ENCODE data around the gene TMEM179B.

TMEM179B gene

DNA sequence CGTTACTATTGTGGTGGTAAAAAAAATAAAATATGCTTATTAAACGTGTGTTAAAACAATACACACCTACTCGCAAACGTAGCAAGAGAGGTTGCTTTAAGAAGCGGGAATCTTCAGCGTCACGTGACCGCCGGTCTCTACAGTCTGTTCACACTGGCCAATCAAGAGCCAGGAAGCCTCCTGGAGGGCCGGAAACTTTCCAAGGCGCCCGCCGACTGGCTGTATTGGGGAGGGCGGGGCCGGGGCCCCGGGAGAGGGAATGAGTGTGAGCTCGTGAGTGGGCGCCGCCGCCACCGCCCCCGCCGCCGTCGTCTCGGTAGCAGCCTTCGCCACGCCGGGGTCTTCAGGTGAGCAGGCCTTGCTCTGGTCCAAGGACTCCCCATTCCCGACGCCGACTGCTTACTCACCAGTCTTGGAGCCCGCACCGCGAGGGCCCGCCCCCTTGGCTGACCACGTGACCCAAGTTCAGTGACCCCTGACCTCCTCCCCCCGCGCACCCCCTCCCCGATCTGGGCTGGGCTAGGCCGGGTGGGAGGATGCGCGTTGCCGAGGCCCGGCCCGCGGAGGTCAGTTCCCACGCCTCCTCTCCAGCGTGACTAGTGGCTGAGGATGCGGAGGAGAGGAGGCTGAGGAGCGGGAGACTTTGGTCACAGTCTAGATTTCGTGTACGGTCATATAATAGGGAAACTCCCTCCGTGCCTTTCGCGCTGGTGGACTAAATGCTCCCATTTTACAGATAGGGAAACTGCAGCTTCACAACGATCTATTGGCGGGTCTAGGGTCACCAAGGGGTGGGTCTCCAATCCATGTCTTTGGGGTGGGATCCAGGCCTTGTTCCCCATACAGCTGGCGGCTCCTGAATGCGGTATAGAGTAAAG is 15.8 kb upstream of the TMEM179B start, which contains the start of gene TAF6L:
TSS of gene TAF6L (plus strand) at position 253 of the 878 bp plus-strand sequence. CDS start 4,388 bp downstream, outside the sequence.
- no peak for TF ChIP-seq GABPA (IDR thresholded peaks at IDR 0.05; ENCODE audit: low read depth)
- peak; percentile 46 for TF ChIP-seq POLR2AphosphoS5 (IDR thresholded peaks at IDR 0.05; ENCODE audit: low read depth)
- Histone ChIP-seq H3K4me3 (replicated peaks; ENCODE audit: insufficient read depth, low read length) (peak within 1 kb of the TSS; percentile 74), H3K27me3 (ENCODE audit: insufficient read depth, poor library complexity, severe bottlenecking) (no peaks in the 10 kb centered on the region), H3K27ac (replicated peaks) (peak within 1 kb of the TSS; percentile 91)
- peak; percentile 96 to 98 for DNase-seq (ENCODE audit: low read depth in 1 of 2, low spot score in 1 of 2)

- no peak for TF ChIP-seq SPI1 (IDR thresholded peaks at IDR 0.05; ENCODE audit: borderline replicate concordance, low read depth)
- no peak for TF ChIP-seq REST (IDR thresholded peaks at IDR 0.05; ENCODE audit: insufficient replicate concordance, low read depth)
- TF ChIP-seq POLR2AphosphoS5 (IDR thresholded peaks at IDR 0.05; ENCODE audit: low read depth): no peak
- no peak for TF ChIP-seq GABPA (IDR thresholded peaks at IDR 0.05; ENCODE audit: low read depth)
- TF ChIP-seq, protein P1, sequence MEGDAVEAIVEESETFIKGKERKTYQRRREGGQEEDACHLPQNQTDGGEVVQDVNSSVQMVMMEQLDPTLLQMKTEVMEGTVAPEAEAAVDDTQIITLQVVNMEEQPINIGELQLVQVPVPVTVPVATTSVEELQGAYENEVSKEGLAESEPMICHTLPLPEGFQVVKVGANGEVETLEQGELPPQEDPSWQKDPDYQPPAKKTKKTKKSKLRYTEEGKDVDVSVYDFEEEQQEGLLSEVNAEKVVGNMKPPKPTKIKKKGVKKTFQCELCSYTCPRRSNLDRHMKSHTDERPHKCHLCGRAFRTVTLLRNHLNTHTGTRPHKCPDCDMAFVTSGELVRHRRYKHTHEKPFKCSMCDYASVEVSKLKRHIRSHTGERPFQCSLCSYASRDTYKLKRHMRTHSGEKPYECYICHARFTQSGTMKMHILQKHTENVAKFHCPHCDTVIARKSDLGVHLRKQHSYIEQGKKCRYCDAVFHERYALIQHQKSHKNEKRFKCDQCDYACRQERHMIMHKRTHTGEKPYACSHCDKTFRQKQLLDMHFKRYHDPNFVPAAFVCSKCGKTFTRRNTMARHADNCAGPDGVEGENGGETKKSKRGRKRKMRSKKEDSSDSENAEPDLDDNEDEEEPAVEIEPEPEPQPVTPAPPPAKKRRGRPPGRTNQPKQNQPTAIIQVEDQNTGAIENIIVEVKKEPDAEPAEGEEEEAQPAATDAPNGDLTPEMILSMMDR (IDR thresholded peaks at IDR 0.05; ENCODE audit: insufficient read depth, low read length): no peak
- Histone ChIP-seq H3K27me3 (ENCODE audit: insufficient read depth, poor library complexity, severe bottlenecking) (no peaks in the 10 kb centered on the region), H3K27ac (replicated peaks) (peak overlapping the region; percentile 51; the same call in 1 of the 2 replicates), H3K4me3 (replicated peaks; ENCODE audit: insufficient read depth, low read length) (no peak overlapping the region)
- DNase-seq (ENCODE audit: low read depth in 1 of 2, low spot score in 1 of 2): no peak
Measured at GRCh38 chr11:62774407-62774806, 12.8 kb upstream of the TMEM179B start.

GRCh38 chr11:62775646-62776045 is 11.6 kb upstream of the TMEM179B start:
- TF ChIP-seq REST (IDR thresholded peaks at IDR 0.05; ENCODE audit: insufficient replicate concordance, low read depth) (no peak), SPI1 (IDR thresholded peaks at IDR 0.05; ENCODE audit: borderline replicate concordance, low read depth) (no peak), POLR2AphosphoS5 (IDR thresholded peaks at IDR 0.05; ENCODE audit: low read depth) (no peak), GABPA (IDR thresholded peaks at IDR 0.05; ENCODE audit: low read depth) (no peak)
- TF ChIP-seq, protein P1 (IDR thresholded peaks at IDR 0.05; ENCODE audit: insufficient read depth, low read length): no peak
- H3K4me3 ChIP-seq (replicated peaks; ENCODE audit: insufficient read depth, low read length): no peak overlapping the region
- no peaks in the 10 kb centered on the region for H3K27me3 ChIP-seq (ENCODE audit: insufficient read depth, poor library complexity, severe bottlenecking)
- H3K27ac ChIP-seq (replicated peaks): peak overlapping the region; percentile 51; the same call in 1 of the 2 replicates
- DNase-seq (ENCODE audit: low read depth in 1 of 2, low spot score in 1 of 2): no peak

GRCh38 chr11:62777389-62777788 is 9.8 kb upstream of the TMEM179B start:
- no peak for TF ChIP-seq POLR2AphosphoS5 (IDR thresholded peaks at IDR 0.05; ENCODE audit: low read depth)
- H3K27me3 ChIP-seq (ENCODE audit: insufficient read depth, poor library complexity, severe bottlenecking): no peaks in the 10 kb centered on the region
- no peak overlapping the region for H3K4me3 ChIP-seq (replicated peaks; ENCODE audit: insufficient read depth, low read length)
- no peak for DNase-seq (ENCODE audit: low read depth in 1 of 2, low spot score in 1 of 2)
- no peak overlapping the region for H3K27ac ChIP-seq (replicated peaks)

Data from HL-60 (cell line).